Measurements from ENCODE around the gene NUPR2. TPM values are rescaled to one million over a fixed set of nuclear protein-coding genes. Genes with fewer than 3 reads are reported as not detected.

Gene NUPR2
- polyA plus RNA-seq, 1 donor (not counting 4 experiments of a cell fraction or from before 2014, with no cell fraction given) = not detected

DNA sequence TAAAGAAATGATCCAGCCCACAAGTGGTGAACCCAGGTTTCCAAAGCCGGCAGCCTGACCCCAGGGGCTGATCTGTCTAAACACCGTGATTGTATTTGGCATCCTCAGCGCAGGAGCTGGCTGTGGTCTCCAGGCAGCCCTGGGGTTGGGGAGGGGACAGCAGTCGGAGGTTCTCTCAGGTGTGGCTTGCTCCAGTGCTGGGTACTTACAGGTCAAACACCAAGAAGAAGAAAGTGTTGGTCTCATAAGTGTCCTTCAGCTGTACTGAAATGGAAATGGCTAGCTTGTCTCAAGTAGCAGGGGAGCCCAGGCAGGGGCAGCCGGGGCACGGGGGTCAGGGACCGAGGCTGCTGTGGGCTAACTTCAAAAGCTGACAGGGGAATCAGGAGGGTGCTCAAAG is 29.5 kb downstream of the NUPR2 start:
- no peak for DNase-seq (ENCODE audit: low read depth, low spot score)
- FAIRE-seq = no peak
- no peak overlapping the region for H2AFZ ChIP-seq (ENCODE audit: control insufficient read depth, low read length)
- H3K9me3 ChIP-seq (ENCODE audit: control insufficient read depth, low read depth, low read length) = no peaks in the 10 kb centered on the region
- H3K9ac ChIP-seq (ENCODE audit: control insufficient read depth, extremely low read depth, insufficient read depth, low read length) = no peak overlapping the region
- no peaks in the 10 kb centered on the region for H3K79me2 ChIP-seq (ENCODE audit: control insufficient read depth, insufficient read depth, low read length)
- TF ChIP-seq, protein P1, sequence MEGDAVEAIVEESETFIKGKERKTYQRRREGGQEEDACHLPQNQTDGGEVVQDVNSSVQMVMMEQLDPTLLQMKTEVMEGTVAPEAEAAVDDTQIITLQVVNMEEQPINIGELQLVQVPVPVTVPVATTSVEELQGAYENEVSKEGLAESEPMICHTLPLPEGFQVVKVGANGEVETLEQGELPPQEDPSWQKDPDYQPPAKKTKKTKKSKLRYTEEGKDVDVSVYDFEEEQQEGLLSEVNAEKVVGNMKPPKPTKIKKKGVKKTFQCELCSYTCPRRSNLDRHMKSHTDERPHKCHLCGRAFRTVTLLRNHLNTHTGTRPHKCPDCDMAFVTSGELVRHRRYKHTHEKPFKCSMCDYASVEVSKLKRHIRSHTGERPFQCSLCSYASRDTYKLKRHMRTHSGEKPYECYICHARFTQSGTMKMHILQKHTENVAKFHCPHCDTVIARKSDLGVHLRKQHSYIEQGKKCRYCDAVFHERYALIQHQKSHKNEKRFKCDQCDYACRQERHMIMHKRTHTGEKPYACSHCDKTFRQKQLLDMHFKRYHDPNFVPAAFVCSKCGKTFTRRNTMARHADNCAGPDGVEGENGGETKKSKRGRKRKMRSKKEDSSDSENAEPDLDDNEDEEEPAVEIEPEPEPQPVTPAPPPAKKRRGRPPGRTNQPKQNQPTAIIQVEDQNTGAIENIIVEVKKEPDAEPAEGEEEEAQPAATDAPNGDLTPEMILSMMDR (optimal IDR thresholded peaks at IDR 0.05 in 1 of 3, IDR thresholded peaks at IDR 0.05 in 1 of 3, conservative IDR thresholded peaks at IDR 0.05 in 1 of 3; ENCODE audit: extremely low read depth in 1 of 3, insufficient read depth in 2 of 3, low read length in 3 of 3) = no peak
- TF ChIP-seq EZH2 (IDR thresholded peaks at IDR 0.05; ENCODE audit: low read length) = no peak
- H3K4me3 ChIP-seq (ENCODE audit: control insufficient read depth in 2 of 3, extremely low read depth in 1 of 3, insufficient read depth in 2 of 3, low read depth in 1 of 3, low read length in 3 of 3) = no peak overlapping the region
- no peaks in the 10 kb centered on the region for H3K27me3 ChIP-seq (ENCODE audit: control insufficient read depth, extremely low read depth, insufficient read depth, low read length)
- H3K36me3 ChIP-seq (ENCODE audit: control insufficient read depth in 2 of 2, extremely low read depth in 1 of 2, insufficient read depth in 2 of 2, low read length in 2 of 2) = peaks cover 1 to 10% of the 10 kb centered on the region in 2 experiments
- no peaks in the 10 kb centered on the region for H3K4me1 ChIP-seq (ENCODE audit: control insufficient read depth, extremely low read depth, insufficient read depth, low read length)
- H4K20me1 ChIP-seq (ENCODE audit: control insufficient read depth, extremely low read depth, insufficient read depth, low read length) = no peaks in the 10 kb centered on the region
- no peaks in the 10 kb centered on the region for H3K9me1 ChIP-seq (ENCODE audit: control insufficient read depth, extremely low read depth, insufficient read depth, low read length)
- dilution Hi-C loops (cut with MboI; ENCODE audit: extremely low pct_ligation_motif_present, low sequenced_read_pairs) = no loop called here
- H3K4me2 ChIP-seq (ENCODE audit: control insufficient read depth, extremely low read depth, insufficient read depth, low read depth, low read length) = no peak overlapping the region
- H3K27ac ChIP-seq (ENCODE audit: control insufficient read depth, insufficient read depth, low read length) = no peak overlapping the region

DNA sequence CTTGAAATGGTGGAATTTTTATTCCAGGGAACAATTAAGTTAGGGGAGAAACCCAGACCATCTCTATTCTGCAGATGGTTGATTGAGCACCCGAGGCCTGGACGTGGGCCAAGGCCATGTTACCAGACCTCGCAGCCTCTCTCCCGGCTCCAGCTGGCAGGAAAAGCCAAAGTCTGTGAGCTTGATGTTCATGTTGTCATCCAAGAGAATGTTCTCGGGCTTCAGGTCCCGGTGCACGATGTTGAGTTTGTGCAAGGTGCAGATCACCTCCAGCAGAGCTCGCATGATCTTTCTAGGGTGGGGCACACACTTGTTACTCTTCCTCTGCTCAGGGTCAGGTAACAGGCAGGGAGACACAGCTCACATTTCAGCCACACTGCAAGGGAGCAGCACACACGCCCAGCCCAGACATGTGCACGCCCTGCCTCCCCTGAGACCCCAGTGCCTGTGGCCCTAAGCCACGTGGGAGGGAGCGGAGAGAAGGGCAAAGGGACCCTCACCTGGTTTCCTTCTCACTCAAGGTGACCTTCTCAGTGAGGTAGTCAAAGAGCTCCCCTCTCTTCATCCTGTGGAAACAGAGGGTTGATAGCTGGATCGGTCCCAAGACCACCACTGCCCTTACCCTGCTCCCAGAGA is 32.9 kb downstream of the NUPR2 start:
- no peak overlapping the region for H3K27ac ChIP-seq (ENCODE audit: control insufficient read depth, insufficient read depth, low read length)
- no peak overlapping the region for H2AFZ ChIP-seq (ENCODE audit: control insufficient read depth, low read length)
- TF ChIP-seq, protein P1 (optimal IDR thresholded peaks at IDR 0.05 in 1 of 3, IDR thresholded peaks at IDR 0.05 in 1 of 3, conservative IDR thresholded peaks at IDR 0.05 in 1 of 3; ENCODE audit: extremely low read depth in 1 of 3, insufficient read depth in 2 of 3, low read length in 3 of 3) = no peak
- TF ChIP-seq EZH2 (IDR thresholded peaks at IDR 0.05; ENCODE audit: low read length) = no peak
- FAIRE-seq (no peak), DNase-seq (ENCODE audit: low read depth, low spot score) (no peak)
- H3K9me1 ChIP-seq (ENCODE audit: control insufficient read depth, extremely low read depth, insufficient read depth, low read length) = no peaks in the 10 kb centered on the region
- dilution Hi-C loops (cut with MboI; ENCODE audit: extremely low pct_ligation_motif_present, low sequenced_read_pairs) = no loop called here
- H3K4me1 ChIP-seq (ENCODE audit: control insufficient read depth, extremely low read depth, insufficient read depth, low read length) = no peaks in the 10 kb centered on the region
- no peaks in the 10 kb centered on the region for H3K9me3 ChIP-seq (ENCODE audit: control insufficient read depth, low read depth, low read length)
- no peak overlapping the region for H3K9ac ChIP-seq (ENCODE audit: control insufficient read depth, extremely low read depth, insufficient read depth, low read length)
- no peaks in the 10 kb centered on the region for H3K27me3 ChIP-seq (ENCODE audit: control insufficient read depth, extremely low read depth, insufficient read depth, low read length)
- H3K79me2 ChIP-seq (ENCODE audit: control insufficient read depth, insufficient read depth, low read length) = no peaks in the 10 kb centered on the region
- no peaks in the 10 kb centered on the region for H4K20me1 ChIP-seq (ENCODE audit: control insufficient read depth, extremely low read depth, insufficient read depth, low read length)
- H3K4me2 ChIP-seq (ENCODE audit: control insufficient read depth, extremely low read depth, insufficient read depth, low read depth, low read length) = no peak overlapping the region
- peaks cover 19 to 20% of the 10 kb centered on the region in 2 experiments for H3K36me3 ChIP-seq (ENCODE audit: control insufficient read depth in 2 of 2, extremely low read depth in 1 of 2, insufficient read depth in 2 of 2, low read length in 2 of 2)
- no peak overlapping the region for H3K4me3 ChIP-seq (ENCODE audit: control insufficient read depth in 2 of 3, extremely low read depth in 1 of 3, insufficient read depth in 2 of 3, low read depth in 1 of 3, low read length in 3 of 3)

Data from keratinocyte (primary cell).